ENCODE results near the gene LOXL1.

- no peak for TF ChIP-seq CTCF (IDR thresholded peaks at IDR 0.05; ENCODE audit: insufficient read depth, low read depth, low read length)
- no peak for TF ChIP-seq EZH2 (IDR thresholded peaks at IDR 0.05; ENCODE audit: insufficient read depth, low read length)
Observed at GRCh38 chr15:73927003-73927475, 777 bp downstream of the LOXL1 start.

Measured in astrocyte (in vitro differentiated cells and primary cell).